ENCODE data around the gene STX2. TPM values are rescaled to one million over a fixed set of nuclear protein-coding genes. Genes with fewer than 3 reads are reported as not detected.

The STX2 gene
- total and polyA plus RNA-seq, 2 experiments from 2014 or later = 16.4 to 35.4 TPM

- no peak for TF ChIP-seq REST (IDR thresholded peaks at IDR 0.05; ENCODE audit: unreplicated experiment)
Observed at GRCh38 chr12:130816097-130816496, 23.0 kb downstream of the STX2 start (continued).

DNA sequence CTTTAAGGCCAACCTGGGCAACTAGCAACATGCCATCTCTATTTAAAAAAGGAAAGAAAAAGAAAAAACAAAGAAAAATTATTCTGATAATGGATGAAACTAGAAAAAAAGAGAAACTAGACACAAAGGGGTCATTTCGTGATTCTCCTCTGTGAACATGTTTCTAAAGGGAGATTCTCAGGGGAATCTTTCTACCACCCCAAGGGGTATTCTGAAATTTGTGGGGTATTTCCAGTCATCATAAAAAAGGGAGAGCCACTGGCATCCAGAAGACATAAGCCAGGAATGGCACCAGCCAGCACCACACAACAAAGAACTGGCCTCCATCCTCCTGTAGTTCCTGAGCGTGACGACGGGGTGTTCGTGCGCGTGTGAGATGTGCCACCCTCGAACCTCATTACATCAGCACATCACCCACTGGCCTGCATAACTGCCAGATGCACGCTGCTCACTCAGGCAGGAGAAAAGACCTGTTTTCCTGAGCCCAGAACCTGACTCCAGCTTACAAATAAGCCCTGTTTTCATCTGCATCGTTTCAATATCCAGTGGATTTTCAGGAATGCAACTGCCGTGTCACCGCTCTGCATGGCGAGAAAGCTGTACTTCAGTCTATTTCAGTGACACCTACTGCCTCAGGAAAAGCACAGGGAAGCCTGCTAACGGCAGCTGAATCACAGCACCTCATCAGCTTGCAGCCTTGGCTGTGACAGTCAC lies 23.9 kb downstream of the STX2 start:
- no peaks in the 10 kb centered on the region for H3K9me3 Mint-ChIP-seq
- H3K27ac Mint-ChIP-seq = peak overlapping the region; percentile 44
- TF ChIP-seq ETS1 (IDR thresholded peaks at IDR 0.05) (no peak), ZNF114 (CRISPR knock-in tag; IDR thresholded peaks at IDR 0.05) (no peak), CTCF (conservative IDR thresholded peaks at IDR 0.05; ENCODE audit: low read depth in 2 of 2) (no peak), JUNB (IDR thresholded peaks at IDR 0.05; ENCODE audit: unreplicated experiment) (no peak), POLR2AphosphoS5 (IDR thresholded peaks at IDR 0.05; ENCODE audit: low read depth) (no peak), ZNF331 (CRISPR knock-in tag; IDR thresholded peaks at IDR 0.05; ENCODE audit: low read depth) (no peak), NANOG (IDR thresholded peaks at IDR 0.05; ENCODE audit: borderline replicate concordance) (no peak), CREB1 (CRISPR knock-in tag; IDR thresholded peaks at IDR 0.05; ENCODE audit: low read depth) (no peak), EZH2phosphoT487 (IDR thresholded peaks at IDR 0.05; ENCODE audit: unreplicated experiment) (no peak)
- TF ChIP-seq, protein P1, sequence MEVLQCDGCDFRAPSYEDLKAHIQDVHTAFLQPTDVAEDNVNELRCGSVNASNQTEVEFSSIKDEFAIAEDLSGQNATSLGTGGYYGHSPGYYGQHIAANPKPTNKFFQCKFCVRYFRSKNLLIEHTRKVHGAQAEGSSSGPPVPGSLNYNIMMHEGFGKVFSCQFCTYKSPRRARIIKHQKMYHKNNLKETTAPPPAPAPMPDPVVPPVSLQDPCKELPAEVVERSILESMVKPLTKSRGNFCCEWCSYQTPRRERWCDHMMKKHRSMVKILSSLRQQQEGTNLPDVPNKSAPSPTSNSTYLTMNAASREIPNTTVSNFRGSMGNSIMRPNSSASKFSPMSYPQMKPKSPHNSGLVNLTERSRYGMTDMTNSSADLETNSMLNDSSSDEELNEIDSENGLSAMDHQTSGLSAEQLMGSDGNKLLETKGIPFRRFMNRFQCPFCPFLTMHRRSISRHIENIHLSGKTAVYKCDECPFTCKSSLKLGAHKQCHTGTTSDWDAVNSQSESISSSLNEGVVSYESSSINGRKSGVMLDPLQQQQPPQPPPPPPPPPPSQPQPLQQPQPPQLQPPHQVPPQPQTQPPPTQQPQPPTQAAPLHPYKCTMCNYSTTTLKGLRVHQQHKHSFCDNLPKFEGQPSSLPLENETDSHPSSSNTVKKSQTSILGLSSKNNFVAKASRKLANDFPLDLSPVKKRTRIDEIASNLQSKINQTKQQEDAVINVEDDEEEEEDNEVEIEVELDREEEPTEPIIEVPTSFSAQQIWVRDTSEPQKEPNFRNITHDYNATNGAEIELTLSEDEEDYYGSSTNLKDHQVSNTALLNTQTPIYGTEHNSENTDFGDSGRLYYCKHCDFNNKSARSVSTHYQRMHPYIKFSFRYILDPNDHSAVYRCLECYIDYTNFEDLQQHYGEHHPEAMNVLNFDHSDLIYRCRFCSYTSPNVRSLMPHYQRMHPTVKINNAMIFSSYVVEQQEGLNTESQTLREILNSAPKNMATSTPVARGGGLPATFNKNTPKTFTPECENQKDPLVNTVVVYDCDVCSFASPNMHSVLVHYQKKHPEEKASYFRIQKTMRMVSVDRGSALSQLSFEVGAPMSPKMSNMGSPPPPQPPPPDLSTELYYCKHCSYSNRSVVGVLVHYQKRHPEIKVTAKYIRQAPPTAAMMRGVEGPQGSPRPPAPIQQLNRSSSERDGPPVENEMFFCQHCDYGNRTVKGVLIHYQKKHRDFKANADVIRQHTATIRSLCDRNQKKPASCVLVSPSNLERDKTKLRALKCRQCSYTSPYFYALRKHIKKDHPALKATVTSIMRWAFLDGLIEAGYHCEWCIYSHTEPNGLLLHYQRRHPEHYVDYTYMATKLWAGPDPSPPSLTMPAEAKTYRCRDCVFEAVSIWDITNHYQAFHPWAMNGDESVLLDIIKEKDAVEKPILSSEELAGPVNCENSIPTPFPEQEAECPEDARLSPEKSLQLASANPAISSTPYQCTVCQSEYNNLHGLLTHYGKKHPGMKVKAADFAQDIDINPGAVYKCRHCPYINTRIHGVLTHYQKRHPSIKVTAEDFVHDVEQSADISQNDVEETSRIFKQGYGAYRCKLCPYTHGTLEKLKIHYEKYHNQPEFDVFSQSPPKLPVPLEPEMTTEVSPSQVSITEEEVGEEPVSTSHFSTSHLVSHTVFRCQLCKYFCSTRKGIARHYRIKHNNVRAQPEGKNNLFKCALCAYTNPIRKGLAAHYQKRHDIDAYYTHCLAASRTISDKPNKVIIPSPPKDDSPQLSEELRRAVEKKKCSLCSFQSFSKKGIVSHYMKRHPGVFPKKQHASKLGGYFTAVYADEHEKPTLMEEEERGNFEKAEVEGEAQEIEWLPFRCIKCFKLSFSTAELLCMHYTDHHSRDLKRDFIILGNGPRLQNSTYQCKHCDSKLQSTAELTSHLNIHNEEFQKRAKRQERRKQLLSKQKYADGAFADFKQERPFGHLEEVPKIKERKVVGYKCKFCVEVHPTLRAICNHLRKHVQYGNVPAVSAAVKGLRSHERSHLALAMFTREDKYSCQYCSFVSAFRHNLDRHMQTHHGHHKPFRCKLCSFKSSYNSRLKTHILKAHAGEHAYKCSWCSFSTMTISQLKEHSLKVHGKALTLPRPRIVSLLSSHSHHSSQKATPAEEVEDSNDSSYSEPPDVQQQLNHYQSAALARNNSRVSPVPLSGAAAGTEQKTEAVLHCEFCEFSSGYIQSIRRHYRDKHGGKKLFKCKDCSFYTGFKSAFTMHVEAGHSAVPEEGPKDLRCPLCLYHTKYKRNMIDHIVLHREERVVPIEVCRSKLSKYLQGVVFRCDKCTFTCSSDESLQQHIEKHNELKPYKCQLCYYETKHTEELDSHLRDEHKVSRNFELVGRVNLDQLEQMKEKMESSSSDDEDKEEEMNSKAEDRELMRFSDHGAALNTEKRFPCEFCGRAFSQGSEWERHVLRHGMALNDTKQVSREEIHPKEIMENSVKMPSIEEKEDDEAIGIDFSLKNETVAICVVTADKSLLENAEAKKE (CRISPR knock-in tag; IDR thresholded peaks at IDR 0.05) = no peak

More for the DNA sequence above, 23.9 kb downstream of the STX2 start:
- no peaks in the 10 kb centered on the region for H3K9me2 ChIP-seq (ENCODE audit: insufficient read depth)
- H3K79me2 ChIP-seq (replicated peaks; ENCODE audit: insufficient read depth) = 0 out of 2 replicates have a peak, but pooled peaks cover 4% of the 10 kb centered on the region
- H3K27ac ChIP-seq (ENCODE audit: low read depth) = peak overlapping the region; percentile 80
- no peak overlapping the region for H3K4me2 ChIP-seq
- ATAC-seq = no peak
- H3K4me3 Mint-ChIP-seq = no peak overlapping the region
- peaks cover 64% of the 10 kb centered on the region for H3K4me1 Mint-ChIP-seq
- H4K20me1 ChIP-seq (replicated peaks; ENCODE audit: insufficient read depth) = no peaks in the 10 kb centered on the region
- peaks cover 46% of the 10 kb centered on the region for H3K4me1 ChIP-seq (ENCODE audit: insufficient read depth)
- peaks cover 10% of the 10 kb centered on the region for H3K27me3 Mint-ChIP-seq (ENCODE audit: insufficient read depth, low read depth, poor library complexity)
- H3K36me3 Mint-ChIP-seq (ENCODE audit: low read depth) = peaks cover 8% of the 10 kb centered on the region; the same call in 1 of the 3 replicates
- DNase-seq (ENCODE audit: low spot score) = no peak
- no peaks in the 10 kb centered on the region; the same call in 1 of the 2 replicates for H3K36me3 ChIP-seq (ENCODE audit: insufficient read depth)
- no peak overlapping the region for H3K4me3 ChIP-seq
- no peak overlapping the region for H2AFZ ChIP-seq
- H3K27me3 ChIP-seq (ENCODE audit: insufficient read depth) = no peaks in the 10 kb centered on the region
- H3F3A ChIP-seq (replicated peaks; ENCODE audit: low read depth) = peaks cover 7% of the 10 kb centered on the region; the same call in 1 of the 2 replicates

Data from GM23338 (cell line).